Measurements from ENCODE around the gene BMP2K. TPM values are rescaled to one million over a fixed set of nuclear protein-coding genes. Genes with fewer than 3 reads are reported as not detected.

BMP2K gene
- polyA plus RNA-seq, 2 of the 4 experiments (the other 2 are of a cell fraction): 9.9 to 19.7 TPM

- CTCF ChIA-PET: interaction anchor here (1.1 kb wide), 1 partner anchor 929 kb away, joined by 4 read pairs; no protein-coding TSS in a partner anchor
- H3K4me2 ChIP-seq: no peak overlapping the region
- no peak for ATAC-seq
- no peak overlapping the region for H3K27ac ChIP-seq
- POLR2A ChIA-PET: no interaction called here
- H3K9me3 ChIP-seq: no peaks in the 10 kb centered on the region
- TF ChIP-seq RAD21 (conservative IDR thresholded peaks at IDR 0.05 in 1 of 2, IDR thresholded peaks at IDR 0.05 in 1 of 2) (0 out of 5 replicates have a peak, but pooled peaks of 1 of the 2 experiments have one; percentile 7), CTCF (IDR thresholded peaks at IDR 0.05) (0 out of 3 replicates have a peak, but pooled peaks have one; percentile 17), RNF2 (IDR thresholded peaks at IDR 0.05; ENCODE audit: borderline replicate concordance, low read depth) (no peak)
- H3K4me1 ChIP-seq: no peaks in the 10 kb centered on the region
- no peak overlapping the region for H3K4me3 ChIP-seq
- no peak for FAIRE-seq
- 70% methylated on average over 4 of the region's 4 CpGs for WGBS (ENCODE audit: missing lambda C conversion rate)
- peak in 1 of 2 experiments; percentile 4 for DNase-seq (ENCODE audit: low read depth in 1 of 2, low spot score in 1 of 2)
Measured at GRCh38 chr4:78923464-78924312, 147.5 kb downstream of the BMP2K start.

GRCh38 chr4:78926826-78927225 is 150.7 kb downstream of the BMP2K start:
- Histone ChIP-seq H3K4me1 (no peaks in the 10 kb centered on the region), H3K9me3 (no peaks in the 10 kb centered on the region), H3K4me2 (no peak overlapping the region), H3K4me3 (no peak overlapping the region), H3K27ac (no peak overlapping the region)
- FAIRE-seq (no peak), ATAC-seq (no peak), DNase-seq (ENCODE audit: low read depth in 1 of 2, low spot score in 1 of 2) (no peak)
- CTCF ChIA-PET: interaction anchor here (1.4 kb wide), 1 partner anchor 314 kb away, joined by 4 read pairs; no protein-coding TSS in a partner anchor
- POLR2A ChIA-PET: no interaction called here
- TF ChIP-seq FOSL2 (IDR thresholded peaks at IDR 0.05) (no peak), FOSL2 (CRISPR knock-in tag; IDR thresholded peaks at IDR 0.05) (no peak), CHD2 (IDR thresholded peaks at IDR 0.05; ENCODE audit: low read length, partially characterized antibody) (no peak), TFCP2L1 (CRISPR knock-in tag; IDR thresholded peaks at IDR 0.05) (no peak), MAZ (IDR thresholded peaks at IDR 0.05; ENCODE audit: borderline replicate concordance, low read depth, low read length) (no peak), MAX (IDR thresholded peaks at IDR 0.05) (no peak), GATA3 (IDR thresholded peaks at IDR 0.05; ENCODE audit: borderline replicate concordance) (no peak), HES2 (IDR thresholded peaks at IDR 0.05) (no peak), KDM1A (IDR thresholded peaks at IDR 0.05; ENCODE audit: low read depth) (no peak), ZC3H11A (IDR thresholded peaks at IDR 0.05) (no peak), EHF (CRISPR knock-in tag; IDR thresholded peaks at IDR 0.05) (no peak), CBX8 (IDR thresholded peaks at IDR 0.05) (no peak), EHMT2 (IDR thresholded peaks at IDR 0.05; ENCODE audit: low read depth) (no peak), RARB (CRISPR knock-in tag; IDR thresholded peaks at IDR 0.05) (no peak), HDAC2 (IDR thresholded peaks at IDR 0.05) (no peak), ELK1 (IDR thresholded peaks at IDR 0.05; ENCODE audit: low read depth, low read length) (no peak), FOXS1 (CRISPR knock-in tag; IDR thresholded peaks at IDR 0.05) (no peak), E2F6 (IDR thresholded peaks at IDR 0.05; ENCODE audit: borderline replicate concordance, low read depth) (no peak), POLR2A (IDR thresholded peaks at IDR 0.05; ENCODE audit: low read length) (no peak)
- WGBS (ENCODE audit: missing lambda C conversion rate): 91% methylated on average over 1 of the region's 1 CpG

Measured in A549 (cell line).